Measurements from ENCODE around the gene MAPK8.

MAPK8 gene

GRCh38 chr10:48322017-48322416 is 15.5 kb downstream of the MAPK8 start:
- TF ChIP-seq ZFX (IDR thresholded peaks at IDR 0.05; ENCODE audit: borderline replicate concordance): no peak
- no peak for TF ChIP-seq CTCF (IDR thresholded peaks at IDR 0.05)
- no peak overlapping the region for H3K27ac ChIP-seq

GRCh38 chr10:48324580-48324979 is 18.1 kb downstream of the MAPK8 start:
- TF ChIP-seq ZFX (IDR thresholded peaks at IDR 0.05; ENCODE audit: borderline replicate concordance) (no peak), CTCF (IDR thresholded peaks at IDR 0.05) (no peak)
- no peak overlapping the region for H3K27ac ChIP-seq

- H3K27ac ChIP-seq: no peak overlapping the region
- no peak for TF ChIP-seq ZFX (IDR thresholded peaks at IDR 0.05; ENCODE audit: borderline replicate concordance)
Measured at GRCh38 chr10:48330269-48330668, 23.8 kb downstream of the MAPK8 start.

GRCh38 chr10:48331436-48331835 is 25.0 kb downstream of the MAPK8 start:
- no peak overlapping the region for H3K27ac ChIP-seq
- TF ChIP-seq ZFX (IDR thresholded peaks at IDR 0.05; ENCODE audit: borderline replicate concordance) (no peak), CTCF (IDR thresholded peaks at IDR 0.05) (no peak)

DNA sequence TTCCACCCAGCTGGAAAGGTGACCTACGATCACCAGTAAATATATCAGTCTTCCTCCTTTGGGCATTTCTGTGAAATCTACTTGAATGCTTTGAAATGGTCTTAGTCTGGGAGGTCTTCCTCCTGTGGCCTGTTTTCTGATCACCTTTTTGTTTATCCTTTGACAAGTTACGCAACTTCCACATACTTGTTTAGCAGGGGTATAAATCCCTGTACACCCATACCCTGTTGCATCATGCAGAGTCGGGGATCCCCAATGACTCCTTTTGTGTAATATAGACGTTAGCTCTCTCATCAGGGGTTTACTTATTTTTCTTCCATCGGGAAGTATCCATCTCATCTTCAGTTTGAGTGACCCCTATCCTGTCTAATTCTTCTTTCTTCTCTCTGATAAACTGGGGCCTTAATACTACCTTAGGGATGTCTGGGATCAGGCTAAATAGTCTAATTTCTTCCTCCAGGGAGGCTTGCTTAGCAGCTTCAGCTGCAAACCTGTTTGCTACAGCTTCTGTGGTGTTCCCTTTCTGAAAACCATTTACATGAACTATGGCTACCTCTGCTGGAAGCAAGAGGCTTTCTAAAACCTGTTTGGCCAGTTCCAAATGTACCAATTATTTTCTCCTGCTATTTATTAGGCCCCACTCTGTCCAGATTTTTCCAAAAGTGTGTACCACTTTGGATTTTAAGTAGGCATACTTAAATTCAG is 25.8 kb downstream of the MAPK8 start:
- no peak overlapping the region for H3K27ac ChIP-seq
- no peak for TF ChIP-seq ZFX (IDR thresholded peaks at IDR 0.05; ENCODE audit: borderline replicate concordance)
- TF ChIP-seq CTCF (IDR thresholded peaks at IDR 0.05): peak; percentile 5; the same call in 1 of the 2 replicates

DNA sequence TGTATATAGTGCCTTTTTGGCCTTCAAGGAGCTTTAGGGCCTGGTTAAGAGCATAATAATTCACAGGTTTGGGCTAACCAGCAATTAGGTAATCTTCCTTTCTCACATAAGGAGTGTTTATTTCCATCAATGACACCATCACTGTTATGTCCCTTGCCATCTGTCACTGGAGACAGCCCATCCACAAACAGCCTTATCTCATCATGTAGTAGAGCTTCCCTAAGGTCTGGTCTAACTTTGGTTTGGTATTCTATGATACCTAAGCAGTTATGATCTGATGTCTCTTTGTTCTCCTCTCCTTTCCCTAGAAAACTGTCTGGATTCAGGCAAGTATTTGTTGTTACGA is 26.4 kb downstream of the MAPK8 start:
- peak; percentile 2; the same call in 1 of the 2 replicates for TF ChIP-seq CTCF (IDR thresholded peaks at IDR 0.05)
- TF ChIP-seq ZFX (IDR thresholded peaks at IDR 0.05; ENCODE audit: borderline replicate concordance): no peak
- no peak overlapping the region for H3K27ac ChIP-seq

DNA sequence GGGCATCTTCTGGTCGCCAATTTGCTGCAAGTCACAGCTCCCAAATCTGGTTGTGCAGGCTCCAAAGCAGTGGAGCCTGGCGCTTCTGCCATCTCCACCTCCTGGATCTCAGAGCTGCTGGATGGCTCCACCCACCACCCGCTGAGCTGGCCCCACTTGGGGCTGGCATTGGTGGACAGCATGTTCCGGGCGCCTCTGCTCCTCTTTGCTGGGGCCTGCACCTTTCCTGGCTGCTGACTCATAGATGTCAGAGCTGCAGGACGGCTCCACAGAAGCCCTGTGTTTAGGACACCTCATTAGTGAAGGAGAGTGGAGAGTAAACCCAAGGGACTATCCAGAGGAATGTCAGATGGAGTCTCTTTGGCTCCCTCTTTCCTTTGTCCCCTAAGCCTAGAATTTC is 27.4 kb downstream of the MAPK8 start:
- TF ChIP-seq ZFX (IDR thresholded peaks at IDR 0.05; ENCODE audit: borderline replicate concordance) (no peak), CTCF (IDR thresholded peaks at IDR 0.05) (no peak)
- no peak overlapping the region for H3K27ac ChIP-seq

DNA sequence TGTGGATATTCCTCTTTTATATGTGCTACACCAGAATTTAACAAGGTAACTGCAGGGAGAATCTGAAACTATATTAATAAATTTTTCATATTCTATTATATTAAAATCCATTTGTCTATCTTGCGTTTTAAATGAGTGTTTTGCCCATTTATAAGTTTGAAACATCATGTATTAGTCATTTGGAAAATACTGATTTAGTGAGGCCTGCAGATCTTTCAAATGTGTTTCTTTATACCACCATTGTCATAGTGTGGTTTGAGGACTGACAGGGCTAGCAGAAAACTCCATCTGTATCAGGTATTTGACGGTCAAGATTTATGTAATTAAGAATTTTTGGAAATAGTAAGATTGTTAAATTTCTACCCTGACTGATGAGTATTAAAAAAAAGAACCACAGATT is 29.3 kb downstream of the MAPK8 start:
- H3K27ac ChIP-seq: no peak overlapping the region
- TF ChIP-seq ZFX (IDR thresholded peaks at IDR 0.05; ENCODE audit: borderline replicate concordance): no peak
- no peak for TF ChIP-seq CTCF (IDR thresholded peaks at IDR 0.05)

All from 22Rv1 (cell line).